LNCAP (cell line): ENCODE results near the gene RHOF.

Source experiments
- CTCF ChIP-seq: fragments of 450-650 bp; IDR thresholded peaks from 2 replicates; pipeline ENCODE4 v1.5.1; 2017; ENCODE audit warnings: mild to moderate bottlenecking

The RHOF gene

GRCh38 chr12:121806546-121807423 lies 13.3 kb upstream of the RHOF start:
- TF ChIP-seq CTCF, result no peak

- no peak for TF ChIP-seq CTCF
These were observed 12.6 kb upstream of the RHOF start for GRCh38 chr12:121806009-121806545.

GRCh38 chr12:121805171-121806008 lies 11.9 kb upstream of the RHOF start:
- TF ChIP-seq CTCF, result no peak

- TF ChIP-seq CTCF, result no peak
These were observed 11.1 kb upstream of the RHOF start for GRCh38 chr12:121804417-121805111.

GRCh38 chr12:121803861-121804416 lies 10.5 kb upstream of the RHOF start, which contains the start of gene SETD1B:
Gene SETD1B (plus strand): TSS chr12:121804009. CDS start chr12:121804738, 729 bp downstream.
- TF ChIP-seq CTCF, result no peak

- TF ChIP-seq CTCF, result no peak
These were observed 9.6 kb upstream of the RHOF start for GRCh38 chr12:121802843-121803698.
